H54 (cell line): Measurements from ENCODE around the gene IRF2.
"Not testable (repeated sequence)": the region's sequence is repeated elsewhere in the genome, so short reads cannot be mapped to it uniquely, and the experiment has no call there.

Source experiments
- DNase-seq: peaks from one replicate; pipeline ENCODE4 v3.0.0; 2011; ENCODE audit warnings: low spot score, mixed read lengths; ENCODE audit not compliant: insufficient read length
- FAIRE-seq: peaks from 3 replicates; lab custom pipeline; 2011; peaks lifted over from hg19 to GRCh38; lab: Jason Lieb, UNC
- POLR2A ChIP-seq: IDR thresholded peaks from 2 replicates; pipeline ENCODE4 v1.6.1; 2011; ENCODE audit warnings: low read depth, mild to moderate bottlenecking, low read length

IRF2 gene

GRCh38 chr4:184342167-184342856 is 132.0 kb downstream of the IRF2 start:
- FAIRE-seq, result no peak
- DNase-seq, result no peak
- no peak for TF ChIP-seq POLR2A

GRCh38 chr4:184339398-184340193 is 134.8 kb downstream of the IRF2 start:
- FAIRE-seq, DNase-seq: not testable (repeated sequence)

DNA sequence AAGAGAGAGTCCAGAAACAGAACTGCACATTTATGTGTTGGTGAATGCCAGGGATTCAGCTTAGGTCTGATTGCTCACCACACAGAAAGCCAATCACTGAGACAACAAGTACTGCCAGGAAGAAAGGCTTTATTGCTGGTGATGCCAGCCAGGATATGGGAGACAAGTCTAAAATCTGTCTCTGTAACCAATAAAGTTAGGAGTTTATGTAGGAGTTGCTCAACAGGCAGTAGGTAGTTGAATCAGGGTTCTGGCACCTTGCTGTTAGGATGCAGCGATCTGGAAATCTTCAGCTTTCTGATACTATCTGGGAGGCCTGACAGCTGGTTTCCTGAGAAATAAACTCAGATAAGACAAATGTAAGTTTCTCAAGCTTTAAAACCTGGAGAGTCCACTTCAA is 136.4 kb downstream of the IRF2 start:
- no peak for TF ChIP-seq POLR2A
- FAIRE-seq, result no peak

More for the DNA sequence above, 136.4 kb downstream of the IRF2 start:
- no peak for DNase-seq
